HG03066 (cell line): ENCODE results near the gene TRHDE.
"Not testable (repeated sequence)": the region's sequence is repeated elsewhere in the genome, so short reads cannot be mapped to it uniquely, and the experiment has no call there.

Experiments
- ATAC-seq: cut with Tn5 transposase; IDR thresholded peaks from one replicate; pipeline ENCODE4 v1.9.1; 2021; ENCODE audit warnings: low read depth; ENCODE audit not compliant: unreplicated experiment

Gene TRHDE

GRCh38 chr12:72602581-72602980, 330.4 kb downstream of the TRHDE start:
- no peak for ATAC-seq

GRCh38 chr12:72605975-72606374, 333.8 kb downstream of the TRHDE start:
- no peak for ATAC-seq

- no peak for ATAC-seq
Measured at GRCh38 chr12:72610342-72610741, 338.2 kb downstream of the TRHDE start.

- ATAC-seq, result no peak
Measured at GRCh38 chr12:72610854-72611358, 338.7 kb downstream of the TRHDE start.

- no peak for ATAC-seq
Measured at GRCh38 chr12:72612171-72612570, 340.0 kb downstream of the TRHDE start.

- no peak for ATAC-seq
Measured at GRCh38 chr12:72618764-72619163, 346.6 kb downstream of the TRHDE start.

GRCh38 chr12:72622556-72622955, 350.4 kb downstream of the TRHDE start:
- no peak for ATAC-seq

- ATAC-seq, result no peak
Measured at GRCh38 chr12:72631926-72632685, 359.9 kb downstream of the TRHDE start.

GRCh38 chr12:72642706-72643105, 370.5 kb downstream of the TRHDE start:
- ATAC-seq, result no peak

GRCh38 chr12:72647139-72647538, 375.0 kb downstream of the TRHDE start:
- no peak for ATAC-seq

GRCh38 chr12:72658615-72659014, 386.4 kb downstream of the TRHDE start:
- ATAC-seq, result no peak

GRCh38 chr12:72660174-72660573, 388.0 kb downstream of the TRHDE start:
- not testable (repeated sequence) for ATAC-seq

- peak; percentile 94 for ATAC-seq
Measured at GRCh38 chr12:72673853-72674252, 401.7 kb downstream of the TRHDE start.

- ATAC-seq, result no peak
Measured at GRCh38 chr12:72676556-72676955, 404.4 kb downstream of the TRHDE start.

GRCh38 chr12:72677139-72677538, 405.0 kb downstream of the TRHDE start:
- ATAC-seq, result no peak

- ATAC-seq, result no peak
Measured at GRCh38 chr12:72677846-72678245, 405.7 kb downstream of the TRHDE start.

GRCh38 chr12:72679147-72679757, 407.1 kb downstream of the TRHDE start:
- no peak for ATAC-seq

GRCh38 chr12:72681028-72681427, 408.9 kb downstream of the TRHDE start:
- no peak for ATAC-seq

- ATAC-seq, result no peak
Measured at GRCh38 chr12:72684491-72684890, 412.3 kb downstream of the TRHDE start.

- ATAC-seq, result no peak
Measured at GRCh38 chr12:72692338-72692737, 420.2 kb downstream of the TRHDE start.

GRCh38 chr12:72694193-72694592, 422.0 kb downstream of the TRHDE start:
- ATAC-seq, result no peak

GRCh38 chr12:72699362-72699761, 427.2 kb downstream of the TRHDE start:
- no peak for ATAC-seq
